Measurements from ENCODE around the gene UNC13D. TPM values are rescaled to one million over a fixed set of nuclear protein-coding genes. Genes with fewer than 3 reads are reported as not detected.
"Not testable (repeated sequence)": the region's sequence is repeated elsewhere in the genome, so short reads cannot be mapped to it uniquely, and the experiment has no call there.

The UNC13D gene
- total RNA-seq, 1 experiment from 2014 or later: 138 TPM

DNA sequence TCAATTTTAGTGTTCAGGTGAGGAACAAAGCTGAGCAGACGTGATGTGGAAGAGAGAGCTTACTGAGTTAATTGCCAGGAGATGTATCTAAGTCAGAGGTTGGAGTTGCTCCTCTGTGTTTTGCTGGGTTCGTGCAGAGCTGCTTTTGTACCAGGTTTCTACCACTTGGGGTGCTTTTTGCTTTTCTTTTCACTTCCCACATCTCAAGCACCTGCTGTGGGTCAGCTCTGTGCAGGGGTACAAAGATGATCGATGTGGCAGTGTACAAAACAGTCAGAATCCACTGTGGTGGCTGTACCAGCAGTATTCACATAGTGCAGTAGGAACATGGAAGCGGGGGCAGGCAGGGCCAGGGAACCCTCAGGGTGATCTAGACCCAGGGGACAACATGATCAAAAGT is 44.8 kb downstream of the UNC13D start:
- DNase-seq (ENCODE audit: low spot score): no peak

DNA sequence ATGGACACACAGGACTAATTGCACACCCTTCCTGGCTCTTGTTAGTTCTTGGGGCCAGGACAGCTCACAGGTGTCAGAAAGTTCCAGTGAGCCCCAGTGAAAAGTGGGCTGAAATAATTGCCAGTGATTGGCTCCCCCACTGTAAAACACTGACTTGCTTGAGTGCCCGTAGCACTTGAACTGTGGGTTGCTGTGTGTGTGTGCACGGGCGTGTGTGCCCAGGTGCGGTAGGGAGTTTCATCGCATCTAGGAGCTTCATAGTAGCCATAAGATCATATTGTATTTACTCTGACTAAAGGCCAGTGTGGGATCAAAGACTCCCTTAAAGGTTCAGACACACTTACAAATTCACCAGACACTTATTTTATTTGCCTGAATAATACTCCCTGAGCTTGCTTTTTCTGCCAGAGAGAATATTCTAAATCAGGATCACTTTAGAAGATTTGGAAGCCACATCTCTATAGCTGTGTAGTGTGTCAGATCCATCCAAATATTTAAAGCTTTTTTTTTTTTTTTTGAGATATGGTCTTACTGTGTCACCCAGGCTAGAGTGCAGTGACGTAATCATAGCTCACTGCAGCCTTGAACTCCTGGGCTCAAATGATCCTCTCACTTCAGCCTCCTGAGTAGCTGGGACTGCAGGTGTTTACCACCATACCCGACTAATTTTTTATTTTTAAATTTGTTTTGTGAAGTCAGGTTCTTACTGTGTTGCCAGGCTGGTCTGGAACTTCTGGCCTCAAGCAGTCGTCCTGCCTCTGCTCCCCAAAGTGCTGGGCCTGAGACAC is 48.2 kb downstream of the UNC13D start:
- DNase-seq (ENCODE audit: low spot score): no peak

DNA sequence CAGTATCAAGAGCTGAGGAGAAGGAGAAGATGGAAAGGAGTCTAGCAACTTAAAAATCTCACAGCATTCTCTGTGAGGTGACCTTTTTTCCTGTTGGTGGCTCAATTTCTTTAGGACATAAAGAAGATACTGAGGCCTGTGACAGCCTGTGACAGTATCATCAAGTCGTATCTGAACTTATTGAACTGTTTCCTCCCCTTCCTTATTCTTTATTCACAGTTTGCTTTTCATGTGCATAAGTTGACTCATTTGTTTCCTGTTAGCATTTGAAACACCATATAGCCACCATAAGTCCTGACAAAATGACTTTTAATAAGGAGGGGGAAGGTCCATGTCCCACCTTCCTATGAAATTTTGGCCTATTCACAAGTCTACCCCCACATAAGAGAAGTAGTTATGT is 50.7 kb downstream of the UNC13D start:
- no peak for DNase-seq (ENCODE audit: low spot score)

DNA sequence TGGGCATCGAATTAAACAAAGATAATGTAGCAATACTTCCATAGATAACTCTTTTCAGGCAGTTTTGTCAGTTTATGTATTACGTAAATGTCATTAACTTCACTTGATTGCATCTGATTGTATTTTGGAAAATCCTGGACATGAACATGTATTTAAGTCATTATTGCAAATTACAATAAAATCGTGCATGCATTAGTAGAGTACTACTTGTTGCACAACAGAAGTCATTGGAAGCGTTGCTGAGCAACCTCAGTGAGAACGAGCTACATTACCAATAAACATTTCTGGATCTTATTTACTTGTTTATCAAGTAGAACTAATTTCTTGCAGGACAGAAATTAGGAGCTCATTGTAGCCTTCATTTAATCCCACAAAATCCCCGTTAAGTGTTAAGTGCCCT is 53.0 kb downstream of the UNC13D start:
- DNase-seq (ENCODE audit: low spot score): no peak

DNA sequence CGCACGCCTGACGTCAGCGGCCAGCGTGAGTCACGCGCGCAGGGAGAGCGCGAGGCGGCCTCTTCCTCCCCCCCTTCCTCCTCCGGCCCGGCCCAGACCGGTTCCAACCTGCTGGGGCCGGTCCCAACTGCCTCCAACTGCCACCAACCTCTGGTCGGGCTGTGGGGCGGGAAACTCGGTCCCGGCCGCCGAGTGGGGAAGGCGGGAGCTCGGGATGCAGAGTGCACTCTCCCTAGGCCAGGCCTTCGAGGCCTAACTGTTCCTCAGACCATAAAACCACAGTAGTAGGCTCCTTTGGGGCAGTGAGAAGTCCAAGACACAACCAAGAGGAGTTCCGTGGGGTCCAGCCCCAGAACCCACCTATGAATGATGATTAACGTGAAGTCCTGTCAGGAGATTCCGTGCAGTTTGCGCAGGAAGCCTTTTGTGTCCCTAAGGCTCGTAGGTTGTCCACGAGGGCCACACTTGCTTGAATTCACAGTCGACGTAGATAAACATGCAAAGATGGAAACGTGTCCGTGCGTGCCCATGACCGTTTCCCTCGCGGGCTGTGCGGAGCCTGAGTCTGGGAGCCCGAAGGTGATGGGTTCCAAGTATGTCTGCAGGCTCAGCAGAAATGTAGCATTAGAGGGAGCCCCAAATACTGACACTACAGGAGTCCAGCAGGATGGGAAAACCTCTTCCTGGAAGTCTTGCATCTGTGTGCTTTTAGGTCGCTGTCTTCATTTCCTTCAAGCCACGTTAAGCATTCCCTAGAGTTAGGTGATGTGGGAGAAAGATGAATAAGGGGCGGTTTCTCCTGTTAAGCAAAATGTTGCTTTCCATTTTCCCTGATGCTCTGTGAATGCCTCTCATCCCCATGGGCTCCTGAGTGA is 59.0 kb downstream of the UNC13D start:
- DNase-seq (ENCODE audit: low spot score): peak; percentile 87

DNA sequence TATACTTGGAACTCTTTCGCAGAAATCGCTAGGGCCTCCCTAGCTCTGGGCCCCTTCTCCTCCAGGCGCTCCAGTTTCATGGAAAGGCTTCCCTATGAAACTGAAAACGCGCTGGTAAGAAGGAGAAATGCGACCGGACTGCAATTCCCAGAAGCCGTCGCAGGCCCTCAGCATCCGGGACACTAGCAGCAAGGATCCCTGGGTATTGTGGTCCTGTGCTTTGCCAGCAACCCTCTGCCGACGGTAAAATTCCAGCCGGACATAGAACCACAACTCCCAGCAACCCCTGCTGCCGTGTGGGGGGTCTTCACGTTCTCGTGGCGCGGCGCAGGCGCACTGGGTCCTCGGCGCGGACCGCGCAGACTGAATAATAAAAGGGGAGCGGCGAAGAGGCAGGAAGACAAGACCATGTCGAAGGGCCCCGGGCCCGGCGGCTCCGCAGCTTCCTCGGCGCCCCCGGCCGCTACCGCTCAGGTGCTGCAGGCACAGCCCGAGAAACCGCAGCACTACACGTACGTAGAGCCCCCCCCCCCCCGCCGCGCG is 59.7 kb downstream of the UNC13D start, which contains the start of gene UNK:
Gene UNK, plus strand, starts transcription at position 334 of the 543 bp plus-strand sequence. Its CDS starts 75 bp downstream, at position 409.
- DNase-seq (ENCODE audit: low spot score): peak; percentile 98

DNA sequence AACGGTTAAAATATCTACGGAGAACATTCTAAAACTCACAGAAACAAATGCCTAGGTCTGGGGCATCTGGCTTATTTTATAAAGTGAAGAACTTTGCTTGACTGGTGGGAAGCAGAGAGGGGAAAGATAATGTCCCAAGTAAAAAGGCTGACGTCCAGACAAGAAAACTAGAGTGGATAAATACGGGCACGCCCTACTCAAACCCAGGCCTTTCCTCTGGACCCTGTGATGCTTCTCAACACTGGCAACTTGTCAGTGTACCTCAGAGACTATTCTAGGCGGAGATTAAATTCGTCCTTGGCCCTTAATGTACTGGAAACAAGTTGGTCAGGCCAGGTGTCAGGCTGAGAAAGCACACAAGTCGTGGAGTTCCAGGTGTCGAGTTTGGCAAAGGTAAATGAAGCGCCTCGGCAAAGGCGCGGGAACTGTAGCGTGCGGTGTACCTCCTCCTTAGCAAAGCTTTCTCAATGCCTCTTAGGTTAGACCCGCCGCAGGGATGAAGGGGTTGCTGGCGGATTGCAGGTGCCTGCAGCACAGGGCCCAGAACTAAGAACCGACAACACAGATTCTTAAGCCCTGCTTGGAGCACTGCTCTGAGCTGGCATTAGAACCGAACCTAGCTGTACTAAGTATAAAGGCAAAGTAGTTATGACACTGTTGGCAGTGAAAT is 60.3 kb downstream of the UNC13D start:
- DNase-seq (ENCODE audit: low spot score): no peak

DNA sequence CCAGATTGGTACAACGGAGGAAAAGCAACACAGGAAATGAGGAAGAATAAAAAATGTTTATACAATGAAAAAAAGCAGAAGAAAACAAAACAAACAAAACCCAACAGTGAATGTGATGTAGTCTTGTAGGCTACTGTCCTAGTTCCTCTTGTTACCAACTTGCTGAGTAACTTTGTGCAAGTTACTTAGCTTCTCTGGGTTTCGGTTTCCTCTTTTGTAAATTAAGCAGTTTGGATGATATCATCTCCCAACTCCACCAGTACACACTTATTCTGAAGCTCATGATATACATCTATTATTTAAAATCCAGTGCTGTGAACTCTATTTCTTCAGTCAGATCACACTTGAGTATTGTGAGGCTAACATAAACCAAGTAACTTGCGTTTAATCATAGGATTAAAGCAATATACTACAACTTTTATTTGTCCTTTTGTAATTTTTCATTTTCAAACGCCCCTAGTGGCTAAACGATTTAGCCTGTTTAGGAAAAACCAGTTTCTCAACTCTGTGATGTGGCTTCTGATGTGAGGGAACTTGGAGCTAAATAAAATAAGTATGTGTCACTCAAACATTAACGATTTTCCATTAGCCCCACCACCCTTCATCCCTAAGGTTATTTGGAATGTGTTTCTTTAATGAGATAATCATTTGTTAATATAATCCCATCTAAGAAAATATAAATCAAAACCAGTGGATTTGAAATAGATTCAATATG is 61.0 kb downstream of the UNC13D start:
- DNase-seq (ENCODE audit: low spot score): peak; percentile 54

DNA sequence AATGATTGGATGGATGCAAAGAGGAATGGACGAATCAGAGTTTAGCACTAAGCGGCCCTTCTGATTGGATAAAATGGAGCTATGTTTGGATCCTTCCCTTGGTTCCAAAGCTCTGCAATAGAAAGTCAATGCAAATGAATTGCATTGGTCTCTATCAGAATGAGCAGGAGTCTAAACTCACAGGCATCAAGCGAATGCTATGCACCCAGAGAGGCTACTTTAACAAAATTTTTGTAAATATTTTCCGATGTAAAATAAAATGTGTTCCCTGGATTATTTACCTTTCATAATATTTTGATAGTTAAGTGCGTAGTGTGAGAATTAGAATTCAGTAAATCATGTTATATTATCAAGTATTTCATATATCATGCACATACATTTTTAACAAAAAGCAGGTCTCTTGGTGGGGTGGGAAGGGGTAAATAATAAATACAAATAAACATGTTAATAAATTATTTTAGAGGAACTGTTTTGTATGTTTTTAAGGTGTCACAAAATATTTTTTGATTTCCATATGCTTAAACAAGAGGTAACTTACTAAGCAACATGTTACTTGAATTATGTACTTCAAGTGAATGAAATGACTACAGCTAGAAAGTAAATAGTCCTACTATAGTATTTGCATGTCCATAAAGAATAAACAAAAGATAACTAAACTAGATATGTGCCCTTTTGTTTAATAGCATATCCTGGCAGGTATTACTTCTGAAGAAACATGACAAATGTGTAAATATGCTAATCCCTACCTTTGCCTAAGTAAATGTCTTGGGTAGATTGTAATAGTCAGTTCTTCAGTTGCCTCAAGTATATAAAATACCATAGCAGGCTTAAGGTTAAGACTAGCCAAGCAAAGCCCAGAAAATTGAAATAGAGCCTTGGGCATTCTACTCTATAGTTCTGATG is 64.0 kb downstream of the UNC13D start:
- no peak for DNase-seq (ENCODE audit: low spot score)

DNA sequence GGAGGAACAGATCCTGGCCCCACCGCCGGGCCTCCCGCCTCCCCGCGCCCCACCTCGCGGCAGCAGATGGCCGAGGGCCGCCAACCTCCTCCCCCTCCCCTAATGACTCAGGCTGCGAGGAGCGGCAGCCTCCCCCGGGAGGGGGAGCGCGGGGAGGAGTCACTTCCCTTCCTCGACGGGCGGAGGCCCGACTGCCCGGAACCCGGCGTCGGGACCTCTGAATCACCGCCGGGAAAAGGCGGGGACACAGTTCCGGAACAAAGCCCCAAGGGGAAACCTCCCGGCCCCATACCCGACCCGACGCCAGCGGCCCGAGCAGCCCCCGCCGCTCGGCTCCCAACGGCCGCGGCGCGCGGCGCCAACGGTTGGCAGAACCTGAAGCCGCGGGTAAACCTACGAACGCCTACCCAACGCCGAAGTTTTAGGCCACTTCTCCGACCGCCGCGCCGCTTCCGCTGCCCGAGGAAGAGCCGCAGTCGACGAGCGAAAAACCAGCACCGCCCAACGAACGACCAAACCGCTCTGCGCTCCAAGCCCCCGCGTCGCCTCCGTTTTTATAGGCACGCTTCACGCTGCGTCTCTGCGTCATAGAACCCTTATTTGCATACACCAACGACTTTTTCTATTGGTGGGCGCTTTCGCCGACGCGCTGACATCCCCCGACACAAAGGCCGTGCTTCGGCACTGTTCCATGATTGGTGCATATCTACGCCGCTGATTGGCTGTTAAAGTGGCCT is 64.8 kb downstream of the UNC13D start:
- DNase-seq (ENCODE audit: low spot score): peak; percentile 100

DNA sequence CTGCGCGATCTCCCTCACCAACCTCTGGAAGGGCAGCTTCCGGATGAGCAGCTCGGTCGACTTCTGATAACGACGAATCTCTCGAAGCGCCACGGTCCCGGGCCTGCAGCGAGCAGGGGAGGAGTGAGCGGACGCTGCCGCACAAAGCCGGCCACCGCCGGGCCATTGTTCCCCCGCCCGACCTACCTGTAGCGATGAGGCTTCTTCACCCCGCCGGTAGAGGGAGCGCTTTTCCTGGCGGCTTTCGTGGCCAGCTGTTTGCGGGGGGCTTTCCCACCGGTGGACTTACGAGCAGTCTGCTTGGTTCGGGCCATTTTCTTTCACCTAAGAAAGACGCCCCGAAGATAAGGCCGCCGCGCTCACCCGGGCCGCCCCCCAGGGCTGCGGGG is 65.3 kb downstream of the UNC13D start:
- DNase-seq (ENCODE audit: low spot score): no peak

DNA sequence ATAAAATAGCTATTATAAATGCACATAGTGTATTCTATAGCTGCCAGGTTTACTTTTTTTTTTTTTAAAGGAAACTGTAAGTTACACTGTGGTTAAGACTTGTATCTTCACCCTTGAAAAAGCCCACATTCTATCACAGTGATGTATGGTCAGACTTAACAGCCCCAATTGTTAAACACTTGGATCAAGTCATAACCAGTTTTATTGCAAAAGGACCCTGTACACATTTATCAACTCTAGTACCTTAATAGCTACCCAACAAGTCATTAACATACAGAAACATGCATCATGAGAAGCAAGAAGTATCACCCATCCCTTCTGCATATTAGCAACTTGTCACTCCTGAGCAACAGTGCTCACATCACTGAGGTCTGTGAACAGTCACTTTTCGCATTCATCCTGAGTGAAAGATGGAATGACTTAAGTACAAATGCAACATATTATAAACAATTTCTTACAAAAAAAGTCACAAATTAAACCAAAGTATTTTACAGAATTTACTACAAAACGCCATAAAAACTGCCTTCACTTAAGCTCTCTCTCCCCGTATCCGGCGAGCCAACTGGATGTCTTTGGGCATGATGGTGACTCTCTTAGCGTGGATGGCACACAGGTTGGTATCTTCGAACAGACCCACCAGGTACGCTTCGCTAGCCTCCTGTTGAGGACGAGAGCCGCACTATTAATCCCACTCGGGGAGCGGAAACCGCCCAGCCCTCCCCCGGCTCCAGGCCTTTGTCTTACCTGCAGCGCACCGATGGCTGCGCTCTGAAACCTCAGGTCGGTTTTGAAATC is 65.9 kb downstream of the UNC13D start:
- not testable (repeated sequence) for DNase-seq (ENCODE audit: low spot score)

DNA sequence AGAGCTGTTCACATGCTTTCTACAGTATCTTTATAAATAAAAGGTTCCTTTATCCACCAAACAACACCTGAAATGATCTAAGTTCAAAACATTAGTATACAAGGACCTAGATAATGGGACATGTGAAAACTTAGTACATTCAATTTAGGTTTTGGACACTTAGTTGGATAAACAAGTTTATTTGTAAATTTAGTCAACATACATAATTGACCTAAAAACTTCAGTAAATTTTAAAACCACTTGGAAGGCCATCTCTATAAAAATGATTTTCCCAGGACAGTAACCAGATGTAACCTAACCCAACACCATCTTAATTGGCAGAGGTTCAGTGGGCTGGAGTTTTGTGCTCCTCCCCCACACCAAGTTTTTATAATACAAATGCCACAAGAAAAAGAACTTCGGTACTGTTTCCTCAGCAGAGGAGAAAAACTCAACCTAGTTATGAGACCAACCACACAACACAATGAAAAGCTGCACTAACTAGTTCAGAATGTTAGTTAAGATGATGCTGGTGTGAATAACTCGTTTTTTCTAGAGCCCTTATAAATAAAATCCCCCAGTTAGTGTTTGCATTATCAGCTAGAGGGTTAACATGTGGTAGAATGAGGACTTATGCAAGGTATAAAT is 66.8 kb downstream of the UNC13D start:
- no peak for DNase-seq (ENCODE audit: low spot score)

Other genes with a start within 250 kb of the UNC13D start
- 0.07 and 0.26 TPM in 2 replicates for gene SMIM5, start 211.0 kb downstream of the UNC13D start, total RNA-seq (2014; rRNA removed; shearing (Covaris generic))
- gene RECQL5, start 177.2 kb downstream of the UNC13D start, total RNA-seq (2014; rRNA removed; shearing (Covaris generic)): 18.0 and 19.0 TPM in 2 replicates
- gene SAP30BP, start 177.1 kb downstream of the UNC13D start, total RNA-seq (2014; rRNA removed; shearing (Covaris generic)): 124 and 169 TPM in 2 replicates
- 15.0 and 15.2 TPM in 2 replicates for gene ITGB4, start 122.9 kb downstream of the UNC13D start, total RNA-seq (2014; rRNA removed; shearing (Covaris generic))
- 72.7 and 87.5 TPM in 2 replicates for gene GALK1, start 79.2 kb downstream of the UNC13D start, total RNA-seq (2014; rRNA removed; shearing (Covaris generic))
- gene UNK, start 59.6 kb downstream of the UNC13D start, total RNA-seq (2014; rRNA removed; shearing (Covaris generic)): 52.7 and 64.4 TPM in 2 replicates
- 68.5 and 70.0 TPM in 2 replicates for gene WBP2, start 10.9 kb upstream of the UNC13D start, total RNA-seq (2014; rRNA removed; shearing (Covaris generic))
- 159 and 173 TPM in 2 replicates for gene TRIM47, start 34.2 kb upstream of the UNC13D start, total RNA-seq (2014; rRNA removed; shearing (Covaris generic))
- gene TRIM65, start 52.5 kb upstream of the UNC13D start, total RNA-seq (2014; rRNA removed; shearing (Covaris generic)): 32.7 and 41.4 TPM in 2 replicates
- 55.1 and 58.4 TPM in 2 replicates for gene MRPL38, start 60.5 kb upstream of the UNC13D start, total RNA-seq (2014; rRNA removed; shearing (Covaris generic))
- gene FBF1, start 96.6 kb upstream of the UNC13D start, total RNA-seq (2014; rRNA removed; shearing (Covaris generic)): 9.9 and 12.5 TPM in 2 replicates
- 47.5 and 48.6 TPM in 2 replicates for gene ACOX1, start 134.8 kb upstream of the UNC13D start, total RNA-seq (2014; rRNA removed; shearing (Covaris generic))
- 23.4 and 28.4 TPM in 2 replicates for gene TEN1, start 134.8 kb upstream of the UNC13D start, total RNA-seq (2014; rRNA removed; shearing (Covaris generic))
- gene CDK3, start 156.5 kb upstream of the UNC13D start, total RNA-seq (2014; rRNA removed; shearing (Covaris generic)): 5.7 and 7.6 TPM in 2 replicates
- not detected in 2 replicates for gene EVPL, start 182.9 kb upstream of the UNC13D start, total RNA-seq (2014; rRNA removed; shearing (Covaris generic))
- 34.6 and 45.0 TPM in 2 replicates for gene SRP68, start 228.1 kb upstream of the UNC13D start, total RNA-seq (2014; rRNA removed; shearing (Covaris generic))
- gene GALR2, start 230.4 kb upstream of the UNC13D start, total RNA-seq (2014; rRNA removed; shearing (Covaris generic)): 0.19 TPM in 1 of 2 replicates, not detected in the other
- gene ZACN, start 234.8 kb upstream of the UNC13D start, total RNA-seq (2014; rRNA removed; shearing (Covaris generic)): not detected in 2 replicates

All from A172 (cell line).